Measurements from ENCODE around the gene DHX29.

- TF ChIP-seq, protein P1, sequence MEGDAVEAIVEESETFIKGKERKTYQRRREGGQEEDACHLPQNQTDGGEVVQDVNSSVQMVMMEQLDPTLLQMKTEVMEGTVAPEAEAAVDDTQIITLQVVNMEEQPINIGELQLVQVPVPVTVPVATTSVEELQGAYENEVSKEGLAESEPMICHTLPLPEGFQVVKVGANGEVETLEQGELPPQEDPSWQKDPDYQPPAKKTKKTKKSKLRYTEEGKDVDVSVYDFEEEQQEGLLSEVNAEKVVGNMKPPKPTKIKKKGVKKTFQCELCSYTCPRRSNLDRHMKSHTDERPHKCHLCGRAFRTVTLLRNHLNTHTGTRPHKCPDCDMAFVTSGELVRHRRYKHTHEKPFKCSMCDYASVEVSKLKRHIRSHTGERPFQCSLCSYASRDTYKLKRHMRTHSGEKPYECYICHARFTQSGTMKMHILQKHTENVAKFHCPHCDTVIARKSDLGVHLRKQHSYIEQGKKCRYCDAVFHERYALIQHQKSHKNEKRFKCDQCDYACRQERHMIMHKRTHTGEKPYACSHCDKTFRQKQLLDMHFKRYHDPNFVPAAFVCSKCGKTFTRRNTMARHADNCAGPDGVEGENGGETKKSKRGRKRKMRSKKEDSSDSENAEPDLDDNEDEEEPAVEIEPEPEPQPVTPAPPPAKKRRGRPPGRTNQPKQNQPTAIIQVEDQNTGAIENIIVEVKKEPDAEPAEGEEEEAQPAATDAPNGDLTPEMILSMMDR (IDR thresholded peaks at IDR 0.05), result no peak
- no peak for TF ChIP-seq POLR2A (IDR thresholded peaks at IDR 0.05)
Observed at GRCh38 chr5:55333017-55333416, 25.5 kb upstream of the DHX29 start.

Measured in testis (tissue), 2 donors.